Hepatic stellate cell (primary cell): Measurements from ENCODE around the gene PLEKHG1.

Experiments used
- DNase-seq: peaks from one replicate; pipeline ENCODE4 v3.0.0; 2011; ENCODE audit warnings: low spot score

Gene PLEKHG1

GRCh38 chr6:150620244-150620643, 20.6 kb downstream of the PLEKHG1 start:
- no peak for DNase-seq

- no peak for DNase-seq
These were observed 21.1 kb downstream of the PLEKHG1 start for GRCh38 chr6:150620763-150621162.

- no peak for DNase-seq
These were observed 22.8 kb downstream of the PLEKHG1 start for GRCh38 chr6:150622476-150622875.

- no peak for DNase-seq
These were observed 23.5 kb downstream of the PLEKHG1 start for GRCh38 chr6:150622941-150623874.

GRCh38 chr6:150624191-150624590, 24.5 kb downstream of the PLEKHG1 start:
- no peak for DNase-seq

GRCh38 chr6:150625927-150626326, 26.2 kb downstream of the PLEKHG1 start:
- no peak for DNase-seq

GRCh38 chr6:150627154-150627553, 27.5 kb downstream of the PLEKHG1 start:
- no peak for DNase-seq

- no peak for DNase-seq
These were observed 27.9 kb downstream of the PLEKHG1 start for GRCh38 chr6:150627585-150628025.

GRCh38 chr6:150628908-150629307, 29.2 kb downstream of the PLEKHG1 start:
- no peak for DNase-seq

GRCh38 chr6:150631283-150631983, 31.7 kb downstream of the PLEKHG1 start:
- no peak for DNase-seq

GRCh38 chr6:150631984-150632642, 32.4 kb downstream of the PLEKHG1 start:
- DNase-seq: no peak

GRCh38 chr6:150632785-150633485, 33.2 kb downstream of the PLEKHG1 start:
- no peak for DNase-seq

- DNase-seq: no peak
These were observed 33.8 kb downstream of the PLEKHG1 start for GRCh38 chr6:150633486-150633834.

- DNase-seq: no peak
These were observed 34.7 kb downstream of the PLEKHG1 start for GRCh38 chr6:150634176-150634963.

- no peak for DNase-seq
These were observed 35.2 kb downstream of the PLEKHG1 start for GRCh38 chr6:150634964-150635292.

GRCh38 chr6:150635906-150636514, 36.3 kb downstream of the PLEKHG1 start:
- no peak for DNase-seq

- DNase-seq: no peak
These were observed 37.1 kb downstream of the PLEKHG1 start for GRCh38 chr6:150636808-150637207.

GRCh38 chr6:150637266-150637665, 37.6 kb downstream of the PLEKHG1 start:
- DNase-seq: no peak

GRCh38 chr6:150638267-150638666, 38.6 kb downstream of the PLEKHG1 start:
- no peak for DNase-seq

GRCh38 chr6:150638765-150639164, 39.1 kb downstream of the PLEKHG1 start:
- DNase-seq: no peak

- no peak for DNase-seq
These were observed 40.2 kb downstream of the PLEKHG1 start for GRCh38 chr6:150639823-150640331.
